SK-N-SH (cell line): ENCODE data around the gene KRTAP16-1. TPM values are rescaled to one million over a fixed set of nuclear protein-coding genes. Genes with fewer than 3 reads are reported as not detected.

ENCODE experiments used
- CTCF ChIA-PET: fragments of 300-600, 350-600 bp; formaldehyde crosslinking; extraction: SDS; loops from one replicate; lab custom pipeline; 2021; lab: Yijun Ruan, JAX
- POLR2A ChIA-PET: fragments of 350-600 bp; sonication (Branson Sonifier 250); formaldehyde crosslinking; extraction: SDS; loops from one replicate; lab custom pipeline; 2020; ENCODE audit warnings: antibody characterized with exemption, inconsistent platforms; lab: Yijun Ruan, JAX
- DNase-seq: peaks from one replicate; pipeline ENCODE4 v3.0.0; 2012
- H2AFZ ChIP-seq: fragments of 200-600 bp; sonication (generic); 2 replicates; pipeline ENCODE4 v1.8.1; 2016; ENCODE audit warnings: antibody characterized with exemption, mild to moderate bottlenecking, low read depth
- H3F3A ChIP-seq: fragments of 200-600 bp; sonication (generic); replicated peaks from 2 replicates; pipeline ENCODE3; 2016; ENCODE audit warnings: antibody characterized with exemption, mild to moderate bottlenecking; ENCODE audit not compliant: insufficient read depth
- H3K27ac ChIP-seq, 2 experiments: fragments of 200-500 bp in 1 of 2; fragments of 200-600 bp in 1 of 2; sonication (Bioruptor generic) in 1 of 2; sonication (generic), shearing (Covaris generic) in 1 of 2; 2 replicates each; pipeline versions ENCODE4 v1.5.1 to v1.6.1; 2014 to 2016; ENCODE audit warnings: low read depth in 2 of 2, inconsistent platforms in 1 of 2, low read length in 1 of 2, mild to moderate bottlenecking in 1 of 2, mixed read lengths in 1 of 2
- H3K27me3 ChIP-seq: fragments of 200-600 bp; sonication (generic), shearing (Covaris generic); 2 replicates; pipeline ENCODE4 v1.6.1; 2016; ENCODE audit warnings: mixed run types; ENCODE audit not compliant: insufficient read depth
- H3K36me3 ChIP-seq, 2 experiments: fragments of 200-500 bp in 1 of 2; fragments of 200-600 bp in 1 of 2; sonication (Bioruptor generic) in 1 of 2; sonication (generic) in 1 of 2; replicated peaks in 1 of 2; 2 replicates each; pipeline versions ENCODE3 to v1.5.1; 2014 to 2016; ENCODE audit warnings: low read length in 1 of 2, mild to moderate bottlenecking in 1 of 2; ENCODE audit not compliant: insufficient read depth in 2 of 2, control insufficient read depth in 1 of 2
- H3K4me1 ChIP-seq, 2 experiments: fragments of 200-500 bp in 1 of 2; fragments of 200-600 bp in 1 of 2; sonication (Bioruptor generic) in 1 of 2; sonication (generic), shearing (Covaris generic) in 1 of 2; 2 replicates each; pipeline versions ENCODE4 v1.5.1 to v1.6.1; 2014 to 2016; ENCODE audit warnings: low read depth in 1 of 2, low read length in 1 of 2, mixed run types in 1 of 2; ENCODE audit not compliant: insufficient read depth in 2 of 2, control insufficient read depth in 1 of 2
- H3K4me2 ChIP-seq: fragments of 200-600 bp; sonication (generic), shearing (Covaris generic); 2 replicates; pipeline ENCODE4 v1.6.1; 2017; ENCODE audit warnings: mixed run types
- H3K4me3 ChIP-seq, 2 experiments: fragments of 200-500 bp in 1 of 2; fragments of 200-600 bp in 1 of 2; sonication (Bioruptor generic) in 1 of 2; sonication (generic), shearing (Covaris generic) in 1 of 2; 2 replicates each; pipeline versions ENCODE4 v1.5.1 to v1.8.1; 2014 to 2016; ENCODE audit warnings: low read depth in 2 of 2, inconsistent platforms in 1 of 2, low read length in 1 of 2, mild to moderate bottlenecking in 1 of 2, mixed read lengths in 1 of 2, moderate library complexity in 1 of 2
- H3K79me2 ChIP-seq: fragments of 200-600 bp; sonication (generic); 2 replicates; pipeline ENCODE4 v1.8.1; 2017; ENCODE audit warnings: mild to moderate bottlenecking; ENCODE audit not compliant: insufficient read depth
- H3K9ac ChIP-seq: fragments of 200-600 bp; sonication (generic); 2 replicates; pipeline ENCODE4 v1.6.1; 2017; ENCODE audit warnings: mixed run types
- H3K9me2 ChIP-seq: fragments of 200-600 bp; sonication (generic); 2 replicates; pipeline ENCODE4 v1.6.1; 2017; ENCODE audit warnings: mixed run types
- H3K9me3 ChIP-seq: fragments of 200-600 bp; sonication (generic); 2 replicates; pipeline ENCODE4 v1.6.1; 2017; ENCODE audit warnings: mixed run types, mild to moderate bottlenecking, moderate library complexity
- H4K20me1 ChIP-seq: fragments of 200-600 bp; sonication (generic); 2 replicates; pipeline ENCODE4 v1.6.1; 2017; ENCODE audit warnings: mild to moderate bottlenecking, mixed run types; ENCODE audit not compliant: insufficient read depth
- CHD2 ChIP-seq: fragments of 150-350 bp; IDR thresholded peaks from 2 replicates; pipeline ENCODE4 v1.6.1; 2018; ENCODE audit warnings: low read length; ENCODE audit not compliant: partially characterized antibody
- EP300 ChIP-seq, 2 experiments: IDR thresholded peaks; 2 replicates each; pipeline versions ENCODE4 v1.4.0 to v1.6.1; 2012; ENCODE audit warnings: borderline replicate concordance in 1 of 2, low read depth in 1 of 2, low read length in 1 of 2
- EZH2phosphoT487 ChIP-seq: fragments of 200-600 bp; sonication (generic); IDR thresholded peaks from 2 replicates; pipeline ENCODE4 v1.6.1; 2017; ENCODE audit warnings: low read depth, mixed run types, mild to moderate bottlenecking, antibody characterized with exemption, moderate library complexity, borderline replicate concordance
- GATA2 ChIP-seq: sonication (generic); formaldehyde crosslinking; IDR thresholded peaks from 2 replicates; pipeline ENCODE4 v1.5.0; 2020; ENCODE audit warnings: mild to moderate bottlenecking, missing genetic modification reagents
- MAX ChIP-seq: IDR thresholded peaks from 2 replicates; pipeline ENCODE4 v1.4.0; 2012; ENCODE audit warnings: low read depth
- MEF2A ChIP-seq: IDR thresholded peaks from 2 replicates; pipeline ENCODE4 v1.4.0; 2012; ENCODE audit warnings: low read depth, borderline replicate concordance
- MXI1 ChIP-seq: IDR thresholded peaks from 2 replicates; pipeline ENCODE4 v1.6.1; 2012; ENCODE audit warnings: mild to moderate bottlenecking, low read depth, low read length, improper control_type of control experiment
- RCOR1 ChIP-seq: fragments of 150-350 bp; IDR thresholded peaks from 2 replicates; pipeline ENCODE4 v1.6.1; 2017; ENCODE audit warnings: antibody characterized with exemption, low read length
- RFX5 ChIP-seq: IDR thresholded peaks from 2 replicates; pipeline ENCODE4 v1.6.1; 2012; ENCODE audit warnings: mild to moderate bottlenecking, improper control_type of control experiment, low read length
- SIN3A ChIP-seq: IDR thresholded peaks from 2 replicates; pipeline ENCODE4 v1.6.1; 2012; ENCODE audit warnings: low read depth, mild to moderate bottlenecking, low read length, moderate library complexity, borderline replicate concordance
- TAF1 ChIP-seq: IDR thresholded peaks from 2 replicates; pipeline ENCODE4 v1.6.1; 2012; ENCODE audit warnings: low read depth, mild to moderate bottlenecking, low read length, moderate library complexity, borderline replicate concordance
- TCF12 ChIP-seq: IDR thresholded peaks from 2 replicates; pipeline ENCODE4 v1.4.0; 2012
- TEAD4 ChIP-seq: IDR thresholded peaks from 2 replicates; pipeline ENCODE4 v1.4.0; 2012; ENCODE audit warnings: mild to moderate bottlenecking, borderline replicate concordance; ENCODE audit not compliant: insufficient read depth
- YY1 ChIP-seq: IDR thresholded peaks from 2 replicates; pipeline ENCODE4 v1.4.0; 2012; ENCODE audit warnings: low read depth, mild to moderate bottlenecking
- WGBS: methylation state at CpG from one replicate; pipeline ENCODE4 v1.1.6; 2017; ENCODE audit warnings: low lambda C conversion rate; 5-methylcytosine and 5-hydroxymethylcytosine counted together
- polyA plus RNA-seq, 3 experiments: library from polyadenylated mRNA; depleted of rRNA; stranded (reverse); fragments of >200 nt; gene quantifications; 2 replicates each; pipeline ENCODE4 v1.2.3, GENCODE V29; 2012
- TF ChIP-seq, protein P1 (sequence below): fragments of 200-600 bp; sonication (generic); IDR thresholded peaks from 2 replicates; pipeline ENCODE4 v1.6.1; 2017; ENCODE audit warnings: antibody characterized with exemption, mild to moderate bottlenecking, moderate library complexity
- TF ChIP-seq, protein P2 (sequence below): IDR thresholded peaks from 2 replicates; pipeline ENCODE4 v1.4.0; 2012; ENCODE audit warnings: low read depth, borderline replicate concordance
- TF ChIP-seq, protein P3 (sequence below): fragments of 150-350 bp; IDR thresholded peaks from 2 replicates; pipeline ENCODE4 v1.6.1; 2017; ENCODE audit warnings: antibody characterized with exemption, low read length, low read depth, borderline replicate concordance

The KRTAP16-1 gene
- polyA plus RNA-seq, 1 of the 3 experiments (the other 2 are of a cell fraction), result not detected

DNA sequence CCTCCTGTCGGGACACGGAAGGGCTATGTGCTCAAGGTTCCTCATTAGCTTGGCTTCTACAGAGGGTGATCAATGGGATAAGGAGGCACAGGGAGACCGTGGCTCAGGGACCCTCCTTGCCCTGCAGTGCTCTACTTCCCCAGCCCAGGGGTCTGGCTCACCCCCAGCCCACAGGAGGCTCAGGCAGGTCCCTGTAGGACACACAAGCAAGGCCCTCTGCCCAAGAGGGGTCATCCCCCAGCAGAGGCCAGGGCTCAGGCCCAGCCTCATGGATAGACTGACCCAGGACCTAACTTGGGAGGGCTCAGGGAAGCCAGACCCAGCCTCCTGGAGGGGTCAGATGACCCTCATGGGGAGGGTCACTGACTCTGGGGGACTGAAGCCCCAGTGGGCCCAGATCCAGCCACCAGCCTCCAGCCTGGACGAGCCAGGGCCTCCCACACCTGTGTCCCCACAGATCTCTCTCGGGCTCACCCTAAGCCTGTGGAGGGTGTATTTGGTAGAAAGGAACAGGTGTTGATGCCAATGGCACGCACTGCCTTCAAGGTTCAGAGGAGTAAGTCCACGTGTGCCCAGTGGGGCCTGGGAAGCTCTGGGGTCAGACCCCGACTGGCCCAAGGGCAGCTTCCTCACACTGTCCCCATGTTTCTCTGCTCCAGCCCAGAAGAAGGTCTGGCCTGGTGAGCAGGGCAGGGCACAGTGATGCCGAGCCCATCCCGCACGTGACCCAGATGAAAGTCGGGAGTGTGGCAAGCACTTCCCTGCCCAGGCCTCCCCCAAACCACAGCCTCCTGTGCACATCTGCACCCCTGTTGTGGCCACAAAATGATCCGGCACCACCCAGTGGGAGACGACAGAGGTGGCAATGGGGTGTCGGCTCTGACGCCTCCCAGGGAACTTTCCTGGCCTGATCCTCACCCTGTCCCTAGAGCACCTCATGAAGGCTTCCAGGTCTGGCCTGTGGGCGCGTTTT is 17.4 kb upstream of the KRTAP16-1 start:
- WGBS, result 61% methylated on average over 12 of the region's 18 CpGs

DNA sequence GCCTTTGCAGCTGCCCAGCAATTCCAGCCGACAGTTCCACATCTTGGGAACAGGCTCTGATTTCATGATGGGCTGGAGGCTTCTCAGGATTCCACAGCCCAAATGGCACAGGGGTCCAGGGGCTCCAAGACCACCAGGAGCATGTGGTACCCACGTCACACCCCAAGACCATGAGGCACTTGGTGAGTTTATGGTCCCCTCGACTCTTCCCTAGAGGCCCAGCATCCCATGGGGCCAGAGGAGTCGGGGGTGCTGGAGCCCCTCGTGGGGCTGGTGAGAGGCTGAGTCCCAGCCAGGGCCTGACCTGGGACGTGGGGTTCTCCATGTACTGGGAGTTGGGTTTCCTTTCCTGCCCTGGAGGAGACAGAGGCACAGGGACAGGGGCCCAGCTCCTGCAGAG is 16.5 kb upstream of the KRTAP16-1 start:
- Histone ChIP-seq H3K79me2 (no peaks in the 10 kb centered on the region), H3K9me3 (no peaks in the 10 kb centered on the region), H3K27me3 (no peaks in the 10 kb centered on the region), H3F3A (no peaks in the 10 kb centered on the region), H3K36me3 (no peaks in the 10 kb centered on the region), H3K4me2 (no peak overlapping the region), H3K9ac (no peak overlapping the region), H2AFZ (no peak overlapping the region), H3K9me2 (no peaks in the 10 kb centered on the region), H4K20me1 (no peaks in the 10 kb centered on the region), H3K4me3 (no peak overlapping the region), H3K4me1 (no peaks in the 10 kb centered on the region), H3K27ac (no peak overlapping the region)
- CTCF ChIA-PET, result no interaction called here
- POLR2A ChIA-PET, result no interaction called here
- 67% methylated on average over 1 of the region's 6 CpGs for WGBS
- TF ChIP-seq MEF2A (no peak), TCF12 (no peak), SIN3A (no peak), EP300 (IDR thresholded peaks at IDR 0.05; ENCODE audit: borderline replicate concordance in 1 of 2, low read depth in 1 of 2, low read length in 1 of 2) (no peak), CHD2 (no peak), MXI1 (no peak)
- no peak for DNase-seq

More for the DNA sequence above, 17.4 kb upstream of the KRTAP16-1 start:
- Histone ChIP-seq H3K27ac (no peak overlapping the region), H4K20me1 (no peaks in the 10 kb centered on the region), H3K4me3 (no peak overlapping the region), H2AFZ (no peak overlapping the region)
- POLR2A ChIA-PET, result no interaction called here
- no peak for TF ChIP-seq RFX5
- no peak for TF ChIP-seq MAX
- TF ChIP-seq, all 33 proteins: peak for 0
- Histone ChIP-seq H3K4me2 (no peak overlapping the region), H3K9me3 (no peaks in the 10 kb centered on the region), H3K9ac (no peak overlapping the region), H3K9me2 (no peaks in the 10 kb centered on the region), H3K4me1 (no peaks in the 10 kb centered on the region), H3K27me3 (no peaks in the 10 kb centered on the region), H3K79me2 (no peaks in the 10 kb centered on the region), H3K36me3 (no peaks in the 10 kb centered on the region), H3F3A (no peaks in the 10 kb centered on the region)
- CTCF ChIA-PET, result no interaction called here
- DNase-seq, result no peak

DNA sequence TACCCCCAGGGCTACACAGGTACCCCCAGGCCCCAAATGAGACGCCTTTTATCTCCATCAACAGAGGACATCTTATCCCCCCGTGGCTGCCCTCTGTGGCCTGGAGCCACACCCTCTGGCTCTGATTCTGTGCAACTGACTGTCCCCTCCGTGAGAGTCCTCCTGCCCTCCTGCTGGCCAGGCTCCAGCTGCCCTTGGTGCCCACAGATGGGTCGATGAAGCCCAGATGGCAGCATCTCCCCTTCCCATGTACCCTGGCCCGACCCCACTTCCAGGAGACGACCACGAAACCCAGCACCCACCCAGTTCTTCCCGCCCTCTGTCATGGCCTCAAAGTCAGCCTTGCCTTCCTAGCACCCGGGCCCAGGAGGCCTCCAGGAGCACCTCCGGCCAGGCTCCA is 16.0 kb upstream of the KRTAP16-1 start:
- no peaks in the 10 kb centered on the region for H3K79me2 ChIP-seq
- H3K9me2 ChIP-seq, result no peaks in the 10 kb centered on the region
- no peak overlapping the region for H3K4me2 ChIP-seq
- H3K9me3 ChIP-seq, result no peaks in the 10 kb centered on the region; the same call in 1 of the 2 replicates
- no peak overlapping the region for H2AFZ ChIP-seq
- no peaks in the 10 kb centered on the region for H3K36me3 ChIP-seq
- H3F3A ChIP-seq, result no peaks in the 10 kb centered on the region
- ChIA-PET POLR2A (no interaction called here), CTCF (no interaction called here)
- H3K27me3 ChIP-seq, result no peaks in the 10 kb centered on the region
- H4K20me1 ChIP-seq, result no peaks in the 10 kb centered on the region
- no peak overlapping the region for H3K4me3 ChIP-seq
- WGBS, result 41% methylated on average over 9 of the region's 10 CpGs
- no peaks in the 10 kb centered on the region for H3K4me1 ChIP-seq
- no peak for DNase-seq
- H3K9ac ChIP-seq, result no peak overlapping the region
- H3K27ac ChIP-seq, result no peak overlapping the region
- TF ChIP-seq, protein P1, sequence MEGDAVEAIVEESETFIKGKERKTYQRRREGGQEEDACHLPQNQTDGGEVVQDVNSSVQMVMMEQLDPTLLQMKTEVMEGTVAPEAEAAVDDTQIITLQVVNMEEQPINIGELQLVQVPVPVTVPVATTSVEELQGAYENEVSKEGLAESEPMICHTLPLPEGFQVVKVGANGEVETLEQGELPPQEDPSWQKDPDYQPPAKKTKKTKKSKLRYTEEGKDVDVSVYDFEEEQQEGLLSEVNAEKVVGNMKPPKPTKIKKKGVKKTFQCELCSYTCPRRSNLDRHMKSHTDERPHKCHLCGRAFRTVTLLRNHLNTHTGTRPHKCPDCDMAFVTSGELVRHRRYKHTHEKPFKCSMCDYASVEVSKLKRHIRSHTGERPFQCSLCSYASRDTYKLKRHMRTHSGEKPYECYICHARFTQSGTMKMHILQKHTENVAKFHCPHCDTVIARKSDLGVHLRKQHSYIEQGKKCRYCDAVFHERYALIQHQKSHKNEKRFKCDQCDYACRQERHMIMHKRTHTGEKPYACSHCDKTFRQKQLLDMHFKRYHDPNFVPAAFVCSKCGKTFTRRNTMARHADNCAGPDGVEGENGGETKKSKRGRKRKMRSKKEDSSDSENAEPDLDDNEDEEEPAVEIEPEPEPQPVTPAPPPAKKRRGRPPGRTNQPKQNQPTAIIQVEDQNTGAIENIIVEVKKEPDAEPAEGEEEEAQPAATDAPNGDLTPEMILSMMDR, result no peak
- TF ChIP-seq, protein P2, sequence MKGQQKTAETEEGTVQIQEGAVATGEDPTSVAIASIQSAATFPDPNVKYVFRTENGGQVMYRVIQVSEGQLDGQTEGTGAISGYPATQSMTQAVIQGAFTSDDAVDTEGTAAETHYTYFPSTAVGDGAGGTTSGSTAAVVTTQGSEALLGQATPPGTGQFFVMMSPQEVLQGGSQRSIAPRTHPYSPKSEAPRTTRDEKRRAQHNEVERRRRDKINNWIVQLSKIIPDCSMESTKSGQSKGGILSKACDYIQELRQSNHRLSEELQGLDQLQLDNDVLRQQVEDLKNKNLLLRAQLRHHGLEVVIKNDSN, result no peak
- no peak for TF ChIP-seq EZH2phosphoT487
- TF ChIP-seq RCOR1, result no peak
- no peak for TF ChIP-seq YY1
- TF ChIP-seq GATA2, result no peak
- TF ChIP-seq TAF1, result no peak
- TF ChIP-seq, protein P3, sequence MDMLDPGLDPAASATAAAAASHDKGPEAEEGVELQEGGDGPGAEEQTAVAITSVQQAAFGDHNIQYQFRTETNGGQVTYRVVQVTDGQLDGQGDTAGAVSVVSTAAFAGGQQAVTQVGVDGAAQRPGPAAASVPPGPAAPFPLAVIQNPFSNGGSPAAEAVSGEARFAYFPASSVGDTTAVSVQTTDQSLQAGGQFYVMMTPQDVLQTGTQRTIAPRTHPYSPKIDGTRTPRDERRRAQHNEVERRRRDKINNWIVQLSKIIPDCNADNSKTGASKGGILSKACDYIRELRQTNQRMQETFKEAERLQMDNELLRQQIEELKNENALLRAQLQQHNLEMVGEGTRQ, result no peak
- no peak for TF ChIP-seq SIN3A
- no peak for TF ChIP-seq TEAD4
- TF ChIP-seq EP300 (IDR thresholded peaks at IDR 0.05; ENCODE audit: borderline replicate concordance in 1 of 2, low read depth in 1 of 2, low read length in 1 of 2), result no peak
